Chondrocyte (in vitro differentiated cells): ENCODE results near the gene DLGAP4. TPM values are rescaled to one million over a fixed set of nuclear protein-coding genes. Genes with fewer than 3 reads are reported as not detected.

Source experiments
- DNase-seq: peaks from one replicate; pipeline ENCODE4 v3.0.0; 2021; ENCODE audit warnings: mixed read lengths, low spot score
- H3K27ac Mint-ChIP-seq: one replicate; pipeline ENCODE4 v1.8.0; 2021; ENCODE audit warnings: mild to moderate bottlenecking, moderate library complexity, mixed read lengths; ENCODE audit not compliant: unreplicated experiment
- H3K27me3 Mint-ChIP-seq: 2 replicates; pipeline ENCODE4 v1.8.0; 2021; ENCODE audit warnings: low read depth, mixed read lengths
- H3K36me3 Mint-ChIP-seq: 2 replicates; pipeline ENCODE4 v1.8.0; 2021; ENCODE audit warnings: low read depth, mixed read lengths
- H3K4me1 Mint-ChIP-seq: 2 replicates; pipeline ENCODE4 v1.8.0; 2021; ENCODE audit warnings: low read depth, mild to moderate bottlenecking, mixed read lengths
- H3K4me3 Mint-ChIP-seq: one replicate; pipeline ENCODE4 v1.8.0; 2021; ENCODE audit warnings: mild to moderate bottlenecking, moderate library complexity, mixed read lengths; ENCODE audit not compliant: unreplicated experiment
- H3K9me3 Mint-ChIP-seq: 2 replicates; pipeline ENCODE4 v1.8.0; 2021; ENCODE audit warnings: low read depth, mixed read lengths
- total RNA-seq: library from RNA; stranded (reverse); gene quantifications from 3 replicates; pipeline ENCODE4 v1.2.1, GENCODE V29; 2021
- TF ChIP-seq, protein P1 (sequence below): fragments of 200-600 bp; sonication (generic); IDR thresholded peaks from 2 replicates; pipeline ENCODE4 v1.5.0; 2021; ENCODE audit warnings: antibody characterized with exemption, mild to moderate bottlenecking, moderate library complexity

Gene DLGAP4
- total RNA-seq, 1 donor from 2014 or later, result 161 TPM

DNA sequence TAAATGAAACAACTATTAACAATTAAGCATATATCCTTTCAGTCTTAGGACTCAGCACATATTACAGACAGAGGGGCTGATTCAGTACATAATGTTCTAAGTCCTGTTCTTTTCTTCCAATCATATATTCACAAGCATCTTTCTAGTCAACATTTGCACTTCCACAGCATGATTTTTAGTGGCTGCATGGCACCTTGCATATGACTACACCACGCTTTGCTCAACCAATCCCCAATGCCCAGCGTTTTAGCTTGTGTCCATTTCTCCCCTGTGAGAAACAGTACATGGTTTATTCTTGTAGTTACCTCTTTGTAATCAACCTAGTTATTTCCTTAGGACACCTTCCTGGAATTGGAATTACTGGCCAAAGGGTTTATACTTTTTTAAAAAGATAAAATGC lies 36.6 kb upstream of the DLGAP4 start:
- H3K4me3 Mint-ChIP-seq, result no peak overlapping the region
- peaks cover 4% of the 10 kb centered on the region for H3K4me1 Mint-ChIP-seq
- no peak for DNase-seq
- TF ChIP-seq, protein P1, sequence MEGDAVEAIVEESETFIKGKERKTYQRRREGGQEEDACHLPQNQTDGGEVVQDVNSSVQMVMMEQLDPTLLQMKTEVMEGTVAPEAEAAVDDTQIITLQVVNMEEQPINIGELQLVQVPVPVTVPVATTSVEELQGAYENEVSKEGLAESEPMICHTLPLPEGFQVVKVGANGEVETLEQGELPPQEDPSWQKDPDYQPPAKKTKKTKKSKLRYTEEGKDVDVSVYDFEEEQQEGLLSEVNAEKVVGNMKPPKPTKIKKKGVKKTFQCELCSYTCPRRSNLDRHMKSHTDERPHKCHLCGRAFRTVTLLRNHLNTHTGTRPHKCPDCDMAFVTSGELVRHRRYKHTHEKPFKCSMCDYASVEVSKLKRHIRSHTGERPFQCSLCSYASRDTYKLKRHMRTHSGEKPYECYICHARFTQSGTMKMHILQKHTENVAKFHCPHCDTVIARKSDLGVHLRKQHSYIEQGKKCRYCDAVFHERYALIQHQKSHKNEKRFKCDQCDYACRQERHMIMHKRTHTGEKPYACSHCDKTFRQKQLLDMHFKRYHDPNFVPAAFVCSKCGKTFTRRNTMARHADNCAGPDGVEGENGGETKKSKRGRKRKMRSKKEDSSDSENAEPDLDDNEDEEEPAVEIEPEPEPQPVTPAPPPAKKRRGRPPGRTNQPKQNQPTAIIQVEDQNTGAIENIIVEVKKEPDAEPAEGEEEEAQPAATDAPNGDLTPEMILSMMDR, result no peak
- H3K9me3 Mint-ChIP-seq, result no peaks in the 10 kb centered on the region
- H3K27me3 Mint-ChIP-seq, result no peaks in the 10 kb centered on the region
- H3K36me3 Mint-ChIP-seq, result no peaks in the 10 kb centered on the region
- no peak overlapping the region for H3K27ac Mint-ChIP-seq

DNA sequence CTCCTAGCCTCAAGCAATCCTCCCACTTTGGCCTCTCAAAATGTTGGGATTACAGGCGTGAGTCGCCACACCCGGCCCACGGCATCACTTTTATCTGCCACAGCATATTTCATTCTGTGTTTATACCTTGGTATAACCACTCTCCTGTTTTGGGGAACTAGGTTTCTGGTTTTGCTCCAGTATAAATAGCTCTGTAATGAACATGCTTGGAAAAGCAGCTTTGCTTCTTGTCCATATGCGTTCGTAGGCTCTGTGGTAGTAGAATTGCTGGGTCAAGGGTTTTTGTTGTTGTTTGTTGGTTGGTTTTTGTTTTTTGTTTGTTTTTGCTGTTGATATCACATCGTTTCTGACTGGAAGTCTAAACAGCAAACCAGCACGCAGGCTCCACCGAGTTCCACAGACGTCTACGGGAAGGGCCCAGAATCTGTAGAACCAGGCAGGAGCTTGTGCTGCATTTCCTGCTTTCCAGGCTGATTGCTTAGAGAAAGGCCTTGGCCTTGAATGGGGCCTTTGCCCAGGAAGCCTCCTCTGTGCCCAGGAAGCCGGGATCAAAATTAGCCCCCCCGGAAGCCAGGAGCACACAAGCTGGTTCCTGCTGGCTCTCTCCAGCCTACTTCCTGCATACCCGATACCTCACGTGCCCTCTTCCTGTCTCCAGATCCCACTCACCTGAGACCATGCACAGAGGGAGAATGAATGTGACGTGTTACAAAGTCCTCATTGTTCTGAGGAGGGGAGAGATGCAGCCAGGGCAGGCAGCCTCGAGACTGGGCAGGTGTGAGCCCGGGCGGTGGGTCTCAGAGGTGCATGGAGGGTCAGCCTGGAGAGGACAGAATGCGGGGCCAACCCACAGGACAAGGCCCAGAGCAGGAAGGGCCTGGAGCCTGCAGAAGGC lies 35.1 kb upstream of the DLGAP4 start:
- Mint-ChIP-seq H3K4me1 (peaks cover 4% of the 10 kb centered on the region), H3K9me3 (no peaks in the 10 kb centered on the region), H3K27ac (no peak overlapping the region), H3K36me3 (no peaks in the 10 kb centered on the region), H3K27me3 (peaks cover 5% of the 10 kb centered on the region), H3K4me3 (no peak overlapping the region)
- no peak for DNase-seq
- TF ChIP-seq, protein P1, result no peak

DNA sequence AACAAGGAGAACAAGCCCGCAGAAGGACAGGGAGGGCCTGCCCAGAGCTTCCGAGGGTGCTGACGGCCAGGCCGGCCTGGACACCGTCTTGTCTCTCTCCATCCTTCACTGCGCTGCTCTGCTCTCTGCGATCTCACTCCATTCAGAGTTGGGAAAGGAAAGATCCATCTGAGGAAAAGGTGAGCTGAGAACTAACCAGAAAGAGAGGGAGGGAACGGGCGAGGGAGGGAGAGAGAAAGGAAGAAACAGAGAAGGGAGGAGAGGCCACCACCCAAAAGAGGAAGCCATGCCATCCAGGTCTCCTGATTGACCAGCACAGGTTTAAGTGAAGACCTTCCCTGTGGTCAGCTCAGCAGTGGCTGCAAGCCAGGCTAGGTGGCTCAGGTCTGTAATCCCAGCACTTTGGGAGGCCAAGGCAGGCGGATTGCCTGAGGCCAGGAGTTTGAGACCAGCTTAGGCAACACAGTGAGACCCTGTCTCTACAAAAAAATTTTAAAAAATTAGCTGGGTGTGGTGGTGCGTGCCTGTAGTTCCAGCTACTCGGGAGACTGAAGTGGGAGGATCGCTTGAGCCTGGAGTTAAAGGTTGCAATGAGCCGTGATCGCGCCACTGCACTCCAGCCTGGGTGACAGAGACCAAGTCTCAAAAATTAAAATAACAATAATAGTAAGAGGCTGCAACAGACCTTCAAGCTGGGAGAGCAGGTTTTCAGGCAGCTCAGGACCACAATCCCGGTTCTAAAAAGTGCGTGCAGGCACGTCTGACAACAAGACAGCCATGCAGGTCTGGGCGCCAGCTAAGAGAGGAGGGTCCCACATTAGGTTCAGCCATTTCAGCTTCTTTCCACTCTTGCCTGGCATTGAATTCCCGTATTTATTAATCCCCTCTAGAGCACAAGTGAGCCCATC lies 34.2 kb upstream of the DLGAP4 start:
- H3K27me3 Mint-ChIP-seq, result peaks cover 7% of the 10 kb centered on the region
- no peaks in the 10 kb centered on the region for H3K9me3 Mint-ChIP-seq
- H3K27ac Mint-ChIP-seq, result no peak overlapping the region
- no peak overlapping the region for H3K4me3 Mint-ChIP-seq
- H3K4me1 Mint-ChIP-seq, result peaks cover 4% of the 10 kb centered on the region
- TF ChIP-seq, protein P1, result no peak
- DNase-seq, result no peak
- no peaks in the 10 kb centered on the region for H3K36me3 Mint-ChIP-seq

DNA sequence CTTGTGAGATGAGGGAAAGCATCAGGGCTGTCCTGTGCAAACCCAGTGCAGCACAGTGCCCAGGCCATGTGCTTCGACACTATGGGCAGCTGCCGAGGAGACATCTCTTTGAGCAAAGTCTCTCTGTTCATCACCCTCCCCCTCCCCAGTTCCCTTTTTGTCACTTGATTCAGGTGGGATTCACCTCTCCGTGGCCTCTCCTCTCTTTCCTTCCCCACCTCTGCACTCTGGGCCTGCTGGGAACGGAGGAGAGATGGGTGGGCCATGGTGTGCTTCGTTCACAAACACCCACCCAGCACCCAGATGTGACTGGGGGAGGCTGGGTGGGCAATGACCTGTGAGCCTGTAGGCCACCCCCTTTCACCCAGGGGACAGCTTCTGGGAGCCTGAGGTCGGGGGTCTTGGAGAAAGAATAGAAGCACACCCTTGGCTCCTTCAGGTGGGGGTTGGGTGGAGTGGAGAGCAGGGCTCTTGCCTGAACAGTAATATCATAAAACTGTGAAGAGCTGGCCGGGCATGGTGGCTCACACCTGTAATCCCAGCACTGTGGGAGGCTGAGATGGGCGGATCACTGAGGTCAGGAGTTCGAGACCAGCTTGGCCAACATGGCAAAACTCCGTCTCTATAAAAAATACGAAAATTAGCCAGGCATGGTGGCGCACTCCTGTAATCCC lies 33.5 kb upstream of the DLGAP4 start:
- H3K27ac Mint-ChIP-seq, result no peak overlapping the region
- H3K4me1 Mint-ChIP-seq, result peaks cover 4% of the 10 kb centered on the region
- TF ChIP-seq, protein P1, result no peak
- no peak for DNase-seq
- no peaks in the 10 kb centered on the region for H3K9me3 Mint-ChIP-seq
- peaks cover 14% of the 10 kb centered on the region for H3K27me3 Mint-ChIP-seq
- H3K36me3 Mint-ChIP-seq, result no peaks in the 10 kb centered on the region
- H3K4me3 Mint-ChIP-seq, result no peak overlapping the region
